Heart left ventricle (tissue), 16 donors: ENCODE data around the gene PCSK6. TPM values are rescaled to one million over a fixed set of nuclear protein-coding genes. Genes with fewer than 3 reads are reported as not detected.
A peak's percentile ranks its signal among the peaks of the same experiment; 100 is the strongest.

Experiments
- ATAC-seq, 4 donors: fragments of 200-7000 bp; cut with Tn5 transposase; one replicate each; pipeline ENCODE4 v1.9.1; 2020 to 2022; ENCODE audit warnings: moderate library complexity in 4 of 4, mild to moderate bottlenecking in 3 of 4, moderate number of reproducible peaks in 1 of 4
- DNase-seq, 5 donors: peaks; one replicate each; pipeline ENCODE4 v3.0.0-alpha.2; 2020
- H3K27ac ChIP-seq, 12 donors: fragments of 200-600 bp; sonication (generic) in 4 of 12; one replicate each; pipeline versions ENCODE4 v1.5.0 to v1.8.0; 2016 to 2022; ENCODE audit warnings: mild to moderate bottlenecking in 2 of 12
- H3K27me3 ChIP-seq, 9 donors: fragments of 200-600 bp; sonication (generic) in 2 of 9; one replicate each; pipeline versions ENCODE4 v1.5.1 to v1.8.0; 2016 to 2022; ENCODE audit warnings: mild to moderate bottlenecking in 3 of 9
- H3K36me3 ChIP-seq, 9 donors: fragments of 200-600 bp; sonication (generic) in 2 of 9; one replicate each; pipeline versions ENCODE4 v1.5.0 to v1.8.0; 2018 to 2022; ENCODE audit warnings: mild to moderate bottlenecking in 2 of 9
- H3K4me1 ChIP-seq, 12 donors: fragments of 200-600 bp; sonication (generic) in 4 of 12; one replicate each; pipeline versions ENCODE4 v1.5.0 to v1.8.0; 2016 to 2022; ENCODE audit warnings: mild to moderate bottlenecking in 3 of 12
- H3K4me3 ChIP-seq, 12 donors: fragments of 200-600 bp; sonication (generic) in 4 of 12; one replicate each; pipeline versions ENCODE4 v1.5.0 to v1.8.0; 2017 to 2022; ENCODE audit warnings: mild to moderate bottlenecking in 9 of 12, moderate library complexity in 4 of 12
- H3K9me3 ChIP-seq, 12 donors: fragments of 200-600 bp; sonication (generic) in 4 of 12; one replicate each; pipeline versions ENCODE4 v1.5.0 to v1.8.0; 2016 to 2022; ENCODE audit warnings: mild to moderate bottlenecking in 1 of 12
- CTCF ChIP-seq, 12 donors: fragments of 200-600 bp; sonication (generic) in 4 of 12; IDR thresholded peaks; one replicate each; pipeline versions ENCODE4 v1.5.0 to v1.8.0; 2018 to 2022; ENCODE audit warnings: antibody characterized with exemption in 12 of 12, mild to moderate bottlenecking in 5 of 12
- POLR2A ChIP-seq, 2 donors: fragments of 450-650 bp; IDR thresholded peaks; one replicate each; pipeline ENCODE4 v1.6.1; 2017; ENCODE audit warnings: antibody characterized with exemption in 2 of 2, mild to moderate bottlenecking in 2 of 2, moderate library complexity in 2 of 2
- WGBS, 4 donors: extraction: QIAGEN DNeasy Blood & Tissue Kit in 2 of 4; methylation state at CpG; one replicate each; pipeline versions ENCODE4 v1.1.5 to v1.1.7; 2013 to 2018; 5-methylcytosine and 5-hydroxymethylcytosine counted together
- intact Hi-C, 10 donors: fragments of 100-400 bp; cut with DNase I; formaldehyde crosslinking; loops; one replicate each; pipeline versions ENCODE4 v1.11.1 to v1.14.2; 2022
- polyA plus RNA-seq, 2 donors: library from polyadenylated mRNA; stranded (reverse); fragments of 200-250 nt; gene quantifications; one replicate each; pipeline ENCODE4 v1.2.3, GENCODE V29; 2013
- total RNA-seq, 9 donors: library from RNA; depleted of rRNA in 2 of 9; stranded (reverse); fragments of >200 nt in 2 of 9; fragmentation: NEBNext Ultra II Directional in 3 of 9; extraction: Animal tissue kit (Norgen Biotek cat#: 25700) in 3 of 9; gene quantifications; one replicate each; pipeline versions ENCODE4 v1.1.0 to v1.2.4, GENCODE V29; 2016 to 2023
- donor health status: ischemic (EF 13 %, LVEDD 7.1; RV severe dilation, severe dysfunction).
- donor health status: healthy with polysubstance abuse.
- donor health status: DM: no; HTN: yes; CAD: no.
- donor health status: DM: no; HTN: no; CAD: no.
- donor health status: ischemic (EF 25% LVEDD 6.9; RV normal size, moderate dysfunction).
- donor health status: ischemic (EF 25% LVEDD 5.7; RV mildly dilated, moderate dysfunction).
- donor health status: healthy.
- donor health status: DM: yes; HTN: yes; CAD: no.
- donor health status: ischemic (EF 35%, LVEDD 5.7; RV mildly dilated, moderate dysfunction).
- donor health status: nonischemic (EF 11% LVEDD 7.7; RV severe dilation, severe dysfunction).
- donor health status: DM: yes; HTN: yes; CAD: no.
- donor health status: PGD.
- donor health status: ischemic (EF 29% LVEDD 5.4; RV normal size, mild dysfunction).
- donor health status: nonischemic (EF 23%, LVEDD 6.1; RV moderate dilation, normal function).

Gene PCSK6
- total and polyA plus RNA-seq, 11 donors: 7.3 to 41.7 (median 22.3) TPM

GRCh38 chr15:101469520-101470288, 19.8 kb downstream of the PCSK6 start:
- Histone ChIP-seq H3K4me1 (peaks cover 0 to 25% (median 8%) of the 10 kb centered on the region in 12 donors), H3K27ac (peak overlapping the region in 11 of 12 donors; percentile 27 to 84 (median 75)), H3K27me3 (peaks cover 0 to 4% (median 0%) of the 10 kb centered on the region in 9 donors), H3K36me3 (no peaks in the 10 kb centered on the region), H3K9me3 (peaks cover 0 to 4% (median 0%) of the 10 kb centered on the region in 12 donors), H3K4me3 (peak overlapping the region in 4 of 12 donors; percentile 1 to 35 (median 10))
- peak; percentile 75 to 85 (median 84) for ATAC-seq
- 43 to 49% (median 45%) methylated on average over 21 of the region's 21 CpGs for WGBS, 4 donors
- TF ChIP-seq CTCF (IDR thresholded peaks at IDR 0.05): no peak
- peak in 1 of 2 donors; percentile 10 for TF ChIP-seq POLR2A (IDR thresholded peaks at IDR 0.05)
- intact Hi-C loops: loop anchor here in 2 of 10 donors (1.0 to 5.0 kb wide), 2 partner anchors 31 to 53 kb away; no protein-coding TSS in a partner anchor
- peak in 2 of 5 donors; percentile 58 to 59 for DNase-seq

- peaks cover 0 to 4% (median 0%) of the 10 kb centered on the region in 12 donors for H3K9me3 ChIP-seq
- DNase-seq (no peak), ATAC-seq (no peak)
- TF ChIP-seq CTCF (IDR thresholded peaks at IDR 0.05): no peak
- H3K4me3 ChIP-seq: no peak overlapping the region
- H3K4me1 ChIP-seq: peaks cover 0 to 26% (median 8%) of the 10 kb centered on the region in 12 donors
- intact Hi-C loops: no loop called here
- no peaks in the 10 kb centered on the region for H3K36me3 ChIP-seq
- H3K27ac ChIP-seq: no peak overlapping the region
- peaks cover 0 to 4% (median 0%) of the 10 kb centered on the region in 9 donors for H3K27me3 ChIP-seq
- 93 to 97% (median 96%) methylated on average over 9 of the region's 9 CpGs for WGBS, 4 donors
Measured at GRCh38 chr15:101466188-101466587, 23.3 kb downstream of the PCSK6 start.

GRCh38 chr15:101464999-101465669, 24.4 kb downstream of the PCSK6 start:
- WGBS, 4 donors: 82 to 89% (median 84%) methylated on average over 10 to 16 of the region's 16 CpGs
- H3K36me3 ChIP-seq: no peaks in the 10 kb centered on the region
- H3K27ac ChIP-seq: no peak overlapping the region
- H3K9me3 ChIP-seq: peaks cover 0 to 4% (median 0%) of the 10 kb centered on the region in 12 donors
- intact Hi-C loops: no loop called here
- TF ChIP-seq POLR2A (IDR thresholded peaks at IDR 0.05) (no peak), CTCF (IDR thresholded peaks at IDR 0.05) (no peak)
- peaks cover 0 to 4% (median 0%) of the 10 kb centered on the region in 9 donors for H3K27me3 ChIP-seq
- ATAC-seq (peak in 2 of 4 donors; percentile 9 to 10), DNase-seq (no peak)
- H3K4me1 ChIP-seq: peaks cover 0 to 18% (median 5%) of the 10 kb centered on the region in 12 donors
- no peak overlapping the region for H3K4me3 ChIP-seq
